Measurements from ENCODE around the gene TMEM208. TPM values are rescaled to one million over a fixed set of nuclear protein-coding genes. Genes with fewer than 3 reads are reported as not detected.
A peak's percentile ranks its signal among the peaks of the same experiment; 100 is the strongest.

TMEM208 gene
- total and polyA plus RNA-seq, 12 donors, result 7.6 to 92.0 (median 13.0) TPM

- peaks cover 0 to 3% (median 0%) of the 10 kb centered on the region in 7 donors for H3K27me3 ChIP-seq
- peak within 1 kb of the TSS; percentile 39 to 84 (median 72) for H3K4me3 ChIP-seq
- TF ChIP-seq CTCF (IDR thresholded peaks at IDR 0.05), result no peak
- H3K27ac ChIP-seq, result peak within 1 kb of the TSS; percentile 89 to 99 (median 97)
- WGBS, 2 donors, result 0% methylated on average over 77 of the region's 77 CpGs
- DNase-seq (peak; percentile 94 to 97), ATAC-seq (peak; percentile 94 to 96 (median 95))
- intact Hi-C loops (cut with DNase I), result loop anchor here in 8 of 10 donors (2.0 to 10.0 kb wide), 6 partner anchors 23 to 229 kb away; partner anchors contain the start of genes B3GNT9 (in 1 of the 8), FHOD1 (in 1 of the 8) and SLC9A5 (in 1 of the 8)
- peaks cover 12 to 49% (median 31%) of the 10 kb centered on the region in 9 donors for H3K4me1 ChIP-seq
- peaks cover 0 to 3% (median 0%) of the 10 kb centered on the region in 9 donors for H3K36me3 ChIP-seq
- no peaks in the 10 kb centered on the region for H3K9me3 ChIP-seq
Measured at GRCh38 chr16:67183627-67184452, 43.1 kb upstream of the TMEM208 start, which contains the start of gene MATCAP1. TSS of gene MATCAP1 (minus strand) at chr16:67183963. CDS start at chr16:67180610, 3,353 bp downstream.

GRCh38 chr16:67184453-67184994 lies 42.4 kb upstream of the TMEM208 start:
- 8 to 14% methylated on average over 59 of the region's 59 CpGs for WGBS, 2 donors
- peak in 6 of 8 donors; percentile 1 to 30 (median 4) for ATAC-seq

GRCh38 chr16:67184995-67185650 lies 41.8 kb upstream of the TMEM208 start:
- intact Hi-C loops (cut with DNase I), result loop anchor here in 9 of 10 donors (1.0 to 10.0 kb wide), 9 partner anchors 30 to 230 kb away; partner anchors contain the start of genes B3GNT9 (in 2 of the 9), FHOD1 (in 1 of the 9) and SLC9A5 (in 1 of the 9)
- H3K4me3 ChIP-seq, result peak overlapping the region in 9 of 10 donors; percentile 57 to 84 (median 73)
- 12 to 21% methylated on average over 38 to 43 of the region's 43 CpGs for WGBS, 2 donors

More at GRCh38 chr16:67184453-67184994, 42.4 kb upstream of the TMEM208 start:
- intact Hi-C loops (cut with DNase I), result loop anchor here in 8 of 10 donors (2.0 to 10.0 kb wide), 5 partner anchors 34 to 230 kb away; partner anchors contain the start of genes B3GNT9 (in 1 of the 8), FHOD1 (in 1 of the 8) and SLC9A5 (in 1 of the 8)
- Histone ChIP-seq H3K27ac (peak overlapping the region; percentile 89 to 99 (median 97)), H3K36me3 (peaks cover 0 to 3% (median 0%) of the 10 kb centered on the region in 9 donors), H3K9me3 (no peaks in the 10 kb centered on the region), H3K4me1 (peaks cover 12 to 48% (median 29%) of the 10 kb centered on the region in 9 donors), H3K4me3 (peak overlapping the region; percentile 39 to 84 (median 72)), H3K27me3 (peaks cover 0 to 3% (median 0%) of the 10 kb centered on the region in 7 donors)
- DNase-seq, result peak in 1 of 2 donors; percentile 40
- TF ChIP-seq CTCF (IDR thresholded peaks at IDR 0.05), result no peak

More at GRCh38 chr16:67184995-67185650, 41.8 kb upstream of the TMEM208 start:
- ATAC-seq, result peak; percentile 47 to 74 (median 59)
- Histone ChIP-seq H3K36me3 (peaks cover 0 to under 1% (median 0%) of the 10 kb centered on the region in 9 donors), H3K9me3 (no peaks in the 10 kb centered on the region), H3K4me1 (peaks cover 12 to 48% (median 29%) of the 10 kb centered on the region in 9 donors), H3K27me3 (peaks cover 0 to 3% (median 0%) of the 10 kb centered on the region in 7 donors), H3K27ac (peak overlapping the region in 4 of 10 donors; percentile 12 to 97 (median 59))
- DNase-seq, result peak; percentile 93
- TF ChIP-seq CTCF (IDR thresholded peaks at IDR 0.05), result peak; percentile 75 to 92 (median 87)
